Measurements from ENCODE around the gene BAZ1A. TPM values are rescaled to one million over a fixed set of nuclear protein-coding genes. Genes with fewer than 3 reads are reported as not detected.

Gene BAZ1A
- total RNA-seq, 1 experiment from 2014 or later = 17.8 TPM

GRCh38 chr14:34710006-34710405 lies 165.2 kb downstream of the BAZ1A start:
- Histone ChIP-seq H2BK5ac (ENCODE audit: insufficient read length, low read length) (no peak overlapping the region), H2AFZ (ENCODE audit: low read length) (no peak overlapping the region), H3K4me2 (ENCODE audit: insufficient read depth, insufficient read length, low read length) (no peak overlapping the region), H2BK20ac (ENCODE audit: low read depth, low read length, poor library complexity, severe bottlenecking) (no peak overlapping the region), H4K20me1 (ENCODE audit: control insufficient read depth, insufficient read depth, insufficient read length) (no peaks in the 10 kb centered on the region), H2BK15ac (ENCODE audit: low read depth, low read length) (no peak overlapping the region), H4K91ac (ENCODE audit: insufficient read length, low read depth, low read length) (no peak overlapping the region), H4K5ac (ENCODE audit: insufficient read length, low read depth, low read length) (no peak overlapping the region), H4K8ac (replicated peaks; ENCODE audit: insufficient read length, low read depth, low read length) (no peak overlapping the region), H2BK120ac (ENCODE audit: low read depth, low read length, poor library complexity, severe bottlenecking) (no peak overlapping the region), H3K9ac (ENCODE audit: extremely low read depth, insufficient read length, low read length) (no peak overlapping the region), H3K4me1 (ENCODE audit: insufficient read depth, low read length) (no peaks in the 10 kb centered on the region), H3K23me2 (ENCODE audit: insufficient read length, low read depth, low read length, poor library complexity, severe bottlenecking) (peaks cover 8% of the 10 kb centered on the region), H3K14ac (ENCODE audit: insufficient read depth, low read length) (no peak overlapping the region), H3K27ac (ENCODE audit: insufficient read length, low read depth, low read length) (no peak overlapping the region), H3K27me3 (ENCODE audit: insufficient read depth, low read length) (no peaks in the 10 kb centered on the region), H3K18ac (ENCODE audit: insufficient read length, low read depth, low read length) (no peak overlapping the region), H3K4ac (ENCODE audit: low read depth, low read length) (no peak overlapping the region), H3K9me3 (ENCODE audit: control insufficient read depth, low read depth, low read length) (no peaks in the 10 kb centered on the region), H3K56ac (ENCODE audit: insufficient read length, low read depth, low read length) (no peak overlapping the region), H3T11ph (ENCODE audit: low read length) (no peak overlapping the region), H2BK12ac (ENCODE audit: insufficient read length, low read depth, low read length) (no peak overlapping the region), H3K23ac (ENCODE audit: insufficient read length, low read depth, low read length) (no peak overlapping the region), H3K79me2 (ENCODE audit: insufficient read depth, low read length) (no peaks in the 10 kb centered on the region), H2AK5ac (ENCODE audit: insufficient read length, low read length) (no peak overlapping the region), H3K79me1 (ENCODE audit: insufficient read depth, low read depth, low read length, poor library complexity, severe bottlenecking) (no peaks in the 10 kb centered on the region)
- H3K27me3 Mint-ChIP-seq (ENCODE audit: low read depth) = peaks cover 2% of the 10 kb centered on the region; the same call in 1 of the 2 replicates
- H3K36me3 Mint-ChIP-seq (ENCODE audit: insufficient read depth in 1 of 3, low read depth in 3 of 3) = peaks cover 0 to 18% (median 10%) of the 10 kb centered on the region in 3 experiments; a peak in 5 of 7 replicates
- no peak overlapping the region for H3K27ac Mint-ChIP-seq
- WGBS (ENCODE audit: extremely low coverage, insufficient read length, low lambda C conversion rate) = no CpG with 5 or more reads among the region's 1 CpG
- no peak for TF ChIP-seq CTCF (conservative IDR thresholded peaks at IDR 0.05)
- H3K9me3 Mint-ChIP-seq = no peaks in the 10 kb centered on the region
- H3K4me3 Mint-ChIP-seq = no peak overlapping the region
- peaks cover 7 to 9% of the 10 kb centered on the region in 2 experiments for H3K4me1 Mint-ChIP-seq
- DNase-seq = no peak
